PC-9 (cell line): Measurements from ENCODE around the gene TCL1B. TPM values are rescaled to one million over a fixed set of nuclear protein-coding genes. Genes with fewer than 3 reads are reported as not detected.

ENCODE experiments used
- BruUV-seq: library from RNA; stranded (reverse); fragments of 400-500 nt; replicated peaks from 2 replicates; lab custom pipeline; 2021; lab: Mats Ljungman, UMichigan
- CTCF ChIA-PET: fragments of 300-600 bp; sonication (Branson Sonifier 250); formaldehyde crosslinking; loops from one replicate; lab custom pipeline; 2022; ENCODE audit warnings: antibody characterized with exemption; lab: Charles Lee
- POLR2A ChIA-PET: fragments of 300-600 bp; sonication (Branson Sonifier 250); formaldehyde crosslinking; loops from one replicate; lab custom pipeline; 2022; ENCODE audit warnings: antibody characterized with exemption; ENCODE audit not compliant: unreplicated experiment; lab: Charles Lee
- DNase-seq, 2 experiments: peaks; one replicate each; pipeline versions ENCODE4 v3.0.0 to v3.0.0-alpha.2; 2015 to 2022; ENCODE audit warnings: mixed read lengths in 1 of 2
- H2AFZ ChIP-seq: fragments of 200-600 bp; sonication (generic); 2 replicates; pipeline ENCODE4 v1.8.1; 2017; ENCODE audit warnings: antibody characterized with exemption
- H3F3A ChIP-seq: fragments of 200-600 bp; sonication (generic); 2 replicates; pipeline ENCODE4 v1.8.1; 2017; ENCODE audit warnings: antibody characterized with exemption, mild to moderate bottlenecking, low read depth; ENCODE audit not compliant: insufficient read depth
- H3K27ac ChIP-seq: fragments of 200-600 bp; sonication (generic); 2 replicates; pipeline ENCODE4 v1.6.1; 2016; ENCODE audit warnings: mixed run types
- H3K27me3 ChIP-seq: fragments of 200-600 bp; sonication (generic); 2 replicates; pipeline ENCODE4 v1.6.1; 2016; ENCODE audit warnings: low read depth, mixed run types; ENCODE audit not compliant: insufficient read depth
- H3K36me3 ChIP-seq: fragments of 200-600 bp; sonication (generic); 2 replicates; pipeline ENCODE4 v1.6.1; 2016; ENCODE audit warnings: low read depth, mixed run types
- H3K4me1 ChIP-seq: fragments of 200-600 bp; sonication (generic); replicated peaks from 2 replicates; pipeline ENCODE4 v1.6.1; 2016; ENCODE audit warnings: mixed run types; ENCODE audit not compliant: insufficient read depth
- H3K4me2 ChIP-seq: fragments of 200-600 bp; sonication (generic); 2 replicates; pipeline ENCODE4 v1.6.1; 2017; ENCODE audit warnings: mixed run types
- H3K4me3 ChIP-seq: fragments of 200-600 bp; sonication (generic); 2 replicates; pipeline ENCODE4 v1.6.1; 2016; ENCODE audit warnings: mixed run types
- H3K79me2 ChIP-seq: fragments of 200-600 bp; sonication (generic); 2 replicates; pipeline ENCODE4 v1.6.1; 2017; ENCODE audit warnings: low read depth, mixed run types
- H3K9me2 ChIP-seq: fragments of 200-600 bp; sonication (generic); 2 replicates; pipeline ENCODE4 v1.8.1; 2017; ENCODE audit warnings: mild to moderate bottlenecking; ENCODE audit not compliant: insufficient read depth
- H3K9me3 ChIP-seq: fragments of 200-600 bp; sonication (generic); 2 replicates; pipeline ENCODE4 v1.8.1; 2016; ENCODE audit warnings: low read depth; ENCODE audit not compliant: insufficient read depth
- H4K20me1 ChIP-seq: fragments of 200-600 bp; sonication (generic); 2 replicates; pipeline ENCODE4 v1.8.1; 2017; ENCODE audit not compliant: insufficient read depth
- CTCF ChIP-seq: fragments of 200-600 bp; sonication (generic); conservative IDR thresholded peaks from 2 replicates; pipeline ENCODE4 v1.6.1; 2017; ENCODE audit warnings: mixed run types, antibody characterized with exemption, mild to moderate bottlenecking, moderate library complexity
- EZH2 ChIP-seq: fragments of 200-600 bp; sonication (generic); IDR thresholded peaks from 2 replicates; pipeline ENCODE4 v1.8.0; 2017; ENCODE audit warnings: antibody characterized with exemption, low read depth
- intact Hi-C: fragments of 100-400 bp; cut with micrococcal nuclease; formaldehyde crosslinking; loops from one replicate; pipeline ENCODE4 v1.10.0; 2022; ENCODE audit not compliant: unreplicated experiment
- total RNA-seq: library from RNA; stranded (reverse); gene quantifications from 2 replicates; pipeline ENCODE4 v1.2.3, GENCODE V29; 2021

TCL1B gene
- total RNA-seq, 1 experiment from 2014 or later = not detected

- no peaks in the 10 kb centered on the region for H3K4me1 ChIP-seq
- intact Hi-C loops = no loop called here
- no peaks in the 10 kb centered on the region for H3K79me2 ChIP-seq
- no peak overlapping the region for H2AFZ ChIP-seq
- no TSS peak for BruUV-seq
- ChIA-PET POLR2A (no interaction called here), CTCF (no interaction called here)
- H3K9me3 ChIP-seq = no peaks in the 10 kb centered on the region
- no peaks in the 10 kb centered on the region for H3K36me3 ChIP-seq
- no peaks in the 10 kb centered on the region for H3K27me3 ChIP-seq
- no peak overlapping the region for H3K4me2 ChIP-seq
- no peaks in the 10 kb centered on the region for H3F3A ChIP-seq
- TF ChIP-seq EZH2 (no peak), CTCF (no peak)
- no peak overlapping the region for H3K4me3 ChIP-seq
- no peaks in the 10 kb centered on the region for H3K9me2 ChIP-seq
- no peak for DNase-seq
- H3K27ac ChIP-seq = no peak overlapping the region
- H4K20me1 ChIP-seq = no peaks in the 10 kb centered on the region
Observed at GRCh38 chr14:95647926-95648325, 38.3 kb upstream of the TCL1B start.

GRCh38 chr14:95649230-95649629, 37.0 kb upstream of the TCL1B start:
- Histone ChIP-seq H3F3A (no peaks in the 10 kb centered on the region), H3K4me1 (no peaks in the 10 kb centered on the region), H3K4me2 (no peak overlapping the region), H3K36me3 (no peaks in the 10 kb centered on the region), H3K9me2 (no peaks in the 10 kb centered on the region), H3K4me3 (no peak overlapping the region), H3K27me3 (no peaks in the 10 kb centered on the region), H3K79me2 (no peaks in the 10 kb centered on the region), H3K9me3 (no peaks in the 10 kb centered on the region), H3K27ac (no peak overlapping the region), H2AFZ (no peak overlapping the region), H4K20me1 (no peaks in the 10 kb centered on the region)
- TF ChIP-seq EZH2 = no peak
- no peak for TF ChIP-seq CTCF
- no peak for DNase-seq
- ChIA-PET POLR2A (no interaction called here), CTCF (no interaction called here)
- intact Hi-C loops = no loop called here
- no TSS peak for BruUV-seq

DNA sequence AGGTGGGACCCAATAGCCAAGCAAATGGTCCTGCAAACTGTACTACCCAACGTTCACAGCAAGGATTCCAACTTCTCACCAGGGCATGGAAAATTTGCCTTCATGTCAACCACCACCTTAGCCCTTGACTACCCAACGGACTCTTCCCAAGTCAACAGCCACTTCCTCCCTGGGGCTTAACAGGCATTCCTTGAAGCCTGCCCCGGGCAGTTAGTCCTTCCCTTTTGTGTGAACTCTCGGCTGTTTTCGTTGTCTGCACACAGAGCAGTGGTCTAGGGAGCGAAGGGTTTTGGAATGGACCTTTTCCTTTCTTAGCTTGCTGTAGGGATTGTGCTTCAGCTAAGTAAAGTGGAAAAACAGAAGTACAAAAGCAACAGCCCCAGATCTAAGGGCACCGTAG, 35.2 kb upstream of the TCL1B start:
- H3K36me3 ChIP-seq = no peaks in the 10 kb centered on the region
- H3K4me3 ChIP-seq = no peak overlapping the region
- BruUV-seq = no TSS peak
- no peaks in the 10 kb centered on the region for H3K9me3 ChIP-seq
- no peaks in the 10 kb centered on the region for H3K27me3 ChIP-seq
- POLR2A ChIA-PET = no interaction called here
- no peak for DNase-seq
- H3K9me2 ChIP-seq = no peaks in the 10 kb centered on the region
- CTCF ChIA-PET = no interaction called here
- H3K79me2 ChIP-seq = no peaks in the 10 kb centered on the region
- H4K20me1 ChIP-seq = no peaks in the 10 kb centered on the region
- TF ChIP-seq CTCF (no peak), EZH2 (no peak)
- H3K27ac ChIP-seq = no peak overlapping the region
- no peaks in the 10 kb centered on the region for H3K4me1 ChIP-seq
- no peak overlapping the region for H3K4me2 ChIP-seq
- no peaks in the 10 kb centered on the region for H3F3A ChIP-seq
- intact Hi-C loops = no loop called here
- no peak overlapping the region for H2AFZ ChIP-seq
